HPDE6-E6E7 (cell line): ENCODE data around the gene INPP5E.
A peak's percentile ranks its signal among the peaks of the same experiment; 100 is the strongest.
"Not testable (repeated sequence)": the region's sequence is repeated elsewhere in the genome, so short reads cannot be mapped to it uniquely, and the experiment has no call there.

Experiments
- DNase-seq: peaks from one replicate; pipeline ENCODE4 v3.0.0; 2011; ENCODE audit warnings: missing footprints; ENCODE audit errors: extremely low spot score

The INPP5E gene

GRCh38 chr9:136430588-136431234 lies 8.9 kb downstream of the INPP5E start:
- no peak for DNase-seq

- no peak for DNase-seq
These were observed 9.8 kb downstream of the INPP5E start for GRCh38 chr9:136429683-136430491.

GRCh38 chr9:136429075-136429628 lies 10.5 kb downstream of the INPP5E start:
- no peak for DNase-seq

GRCh38 chr9:136426787-136427186 lies 12.9 kb downstream of the INPP5E start:
- no peak for DNase-seq

GRCh38 chr9:136425367-136425766 lies 14.3 kb downstream of the INPP5E start:
- DNase-seq: not testable (repeated sequence)

- no peak for DNase-seq
These were observed 14.8 kb downstream of the INPP5E start for GRCh38 chr9:136424750-136425362.

- no peak for DNase-seq
These were observed 16.1 kb downstream of the INPP5E start for GRCh38 chr9:136423432-136424146.

- no peak for DNase-seq
These were observed 16.8 kb downstream of the INPP5E start for GRCh38 chr9:136422876-136423275.

- no peak for DNase-seq
These were observed 17.9 kb downstream of the INPP5E start for GRCh38 chr9:136421791-136422190.

GRCh38 chr9:136419092-136419420 lies 20.6 kb downstream of the INPP5E start:
- DNase-seq: no peak

- no peak for DNase-seq
These were observed 21.2 kb downstream of the INPP5E start for GRCh38 chr9:136418182-136419091.

- no peak for DNase-seq
These were observed 22.7 kb downstream of the INPP5E start for GRCh38 chr9:136416914-136417313.

GRCh38 chr9:136416427-136416826 lies 23.2 kb downstream of the INPP5E start:
- no peak for DNase-seq

GRCh38 chr9:136412962-136413361 lies 26.7 kb downstream of the INPP5E start:
- DNase-seq: no peak

- DNase-seq: no peak
These were observed 28.3 kb downstream of the INPP5E start for GRCh38 chr9:136411378-136411777.

- peak; percentile 91 for DNase-seq
These were observed 29.0 kb downstream of the INPP5E start, which contains the start of the genes ENTR1 and PMPCA for GRCh38 chr9:136410500-136411287. ENTR1 (minus strand) TSS chr9:136410614; CDS start chr9:136410397, 217 bp downstream. PMPCA (plus strand) TSS chr9:136410658; CDS start chr9:136410669, 11 bp downstream.

GRCh38 chr9:136409557-136410455 lies 29.8 kb downstream of the INPP5E start:
- DNase-seq: peak; percentile 59

GRCh38 chr9:136407911-136408310 lies 31.7 kb downstream of the INPP5E start:
- no peak for DNase-seq

GRCh38 chr9:136407061-136407460 lies 32.6 kb downstream of the INPP5E start:
- DNase-seq: not testable (repeated sequence)
